Endothelial cell of hepatic sinusoid (primary cell): ENCODE results near the gene ARHGDIG.
"Not testable (repeated sequence)": the region's sequence is repeated elsewhere in the genome, so short reads cannot be mapped to it uniquely, and the experiment has no call there.

ENCODE experiments used
- in situ Hi-C: cut with HindIII; loops from 2 replicates; pipeline ENCODE4 v1.10.0; 2017; ENCODE audit warnings: low sequenced_read_pairs

ARHGDIG gene

GRCh38 chr16:322476-323143, 42.2 kb downstream of the ARHGDIG start:
- in situ Hi-C loops: loop anchor here (5.0 kb wide), 1 partner anchor 75 kb away; no protein-coding TSS in a partner anchor

DNA sequence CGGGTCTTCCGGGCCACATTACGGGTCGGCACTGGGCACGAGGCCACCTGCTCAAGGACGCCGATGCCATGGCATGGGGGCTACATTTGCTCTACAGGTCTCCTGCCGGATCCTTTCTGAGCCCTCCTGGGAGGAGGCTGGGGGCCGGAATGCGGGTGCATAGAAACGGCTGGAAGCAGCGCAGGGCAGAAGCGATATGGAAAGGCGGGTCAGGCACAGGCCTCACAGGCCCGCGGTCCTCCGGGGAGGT, 43.7 kb downstream of the ARHGDIG start:
- in situ Hi-C loops: loop anchor here (5.0 kb wide), 1 partner anchor 77 kb away; no protein-coding TSS in a partner anchor

DNA sequence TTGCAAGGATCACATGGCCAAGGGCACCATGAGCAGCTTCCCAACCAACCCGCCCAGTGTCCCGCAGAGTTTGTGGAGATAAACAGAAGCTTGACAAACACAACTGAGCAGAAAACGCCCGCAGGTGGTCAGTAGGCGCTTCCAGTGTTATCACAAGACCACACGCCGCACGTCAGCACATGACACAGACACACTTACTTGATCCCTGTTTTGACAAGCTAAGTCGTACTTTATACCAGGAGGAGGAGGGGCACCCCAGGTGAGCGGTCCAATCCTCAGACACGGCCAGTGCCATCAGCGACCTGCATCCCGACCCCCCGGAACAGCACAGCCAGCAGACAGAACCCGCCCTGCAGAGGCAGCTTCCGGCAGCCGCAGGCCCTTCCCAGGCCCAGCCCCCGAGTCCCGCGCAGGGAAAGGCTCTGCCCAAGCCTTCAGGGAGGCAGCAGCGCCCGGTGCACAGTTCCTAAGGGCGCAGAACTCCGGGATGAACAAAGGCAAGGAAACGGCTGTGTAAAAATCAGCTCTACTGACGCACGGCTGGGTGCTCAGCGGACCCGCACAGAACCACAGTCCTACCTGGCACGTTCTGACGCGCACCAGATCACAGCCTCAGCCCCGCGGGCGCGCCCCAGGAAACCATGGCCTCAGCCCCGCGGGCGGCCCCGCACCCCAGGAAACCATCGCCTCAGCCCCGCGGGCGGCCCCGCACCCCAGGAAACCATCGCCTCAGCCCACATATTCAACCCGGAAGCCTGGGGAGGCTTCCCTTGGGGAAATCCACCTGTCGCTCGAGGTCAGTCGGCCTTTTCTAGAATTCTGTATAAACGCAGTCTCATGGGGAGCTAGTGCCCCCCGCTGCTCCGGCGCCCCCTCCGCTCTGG, 44.3 kb downstream of the ARHGDIG start:
- in situ Hi-C loops: loop anchor here (5.0 kb wide), 1 partner anchor 77 kb away; no protein-coding TSS in a partner anchor

GRCh38 chr16:325375-326145, 45.2 kb downstream of the ARHGDIG start:
- in situ Hi-C loops: no loop called here

DNA sequence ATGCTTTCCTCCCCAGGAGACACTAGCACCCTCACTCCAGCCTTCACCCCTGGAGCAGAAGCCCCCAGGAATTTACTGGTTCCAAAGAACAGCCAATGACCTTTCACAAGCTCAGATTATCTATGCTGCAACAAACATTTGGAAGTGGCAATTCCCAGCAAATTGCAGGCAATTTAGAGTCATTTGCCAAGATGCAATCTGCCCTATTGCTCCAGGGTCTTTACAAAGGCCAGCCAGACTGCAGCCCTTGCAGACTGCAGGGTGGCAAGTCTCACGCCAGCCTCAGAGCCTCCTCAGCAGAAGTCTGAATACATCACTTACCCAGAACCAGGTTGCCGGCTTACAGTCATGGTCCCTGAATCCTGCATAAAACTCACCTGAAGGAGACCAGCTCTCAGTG, 50.4 kb downstream of the ARHGDIG start:
- in situ Hi-C loops: no loop called here

DNA sequence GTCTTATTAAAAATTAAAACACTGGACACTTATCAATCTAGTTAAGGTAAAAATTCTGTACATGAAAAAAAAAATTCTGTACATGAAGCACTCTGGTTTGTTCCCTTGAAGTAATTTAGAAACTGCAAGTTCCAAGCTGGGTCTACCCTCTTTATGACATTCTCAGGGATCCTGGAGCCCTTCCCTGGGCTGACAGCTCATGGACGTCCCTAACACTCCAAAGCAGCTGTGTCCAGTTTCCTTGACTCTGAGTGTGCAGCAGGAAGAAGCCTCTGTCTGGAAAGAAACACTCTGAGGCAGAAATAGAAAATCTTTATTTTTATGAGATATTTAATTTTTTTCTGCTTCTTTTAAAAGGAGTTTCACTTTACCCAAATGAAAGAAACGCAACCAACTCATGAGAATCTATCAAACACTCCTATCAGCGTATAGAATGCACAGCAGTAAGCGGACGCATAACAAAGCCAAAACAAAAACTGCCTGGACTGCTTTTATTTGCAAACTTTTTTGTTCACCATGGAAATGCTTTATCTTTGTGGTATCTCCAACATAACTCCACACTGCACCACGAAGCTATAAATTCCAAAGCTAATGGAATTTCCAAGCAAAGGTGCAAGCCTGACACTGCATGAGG, 50.9 kb downstream of the ARHGDIG start:
- in situ Hi-C loops: not testable (repeated sequence)
